Stimulated activated naive CD8-positive, alpha-beta T cell treated with anti-CD3 and anti-CD28 coated beads, Interleukin-15, Interleukin-2, amounts not matched to agents 100 ng/mL and 50 ng/mL, for 24 hours (primary cell): ENCODE data around the gene IGF1R.

Experiments
- H3K27ac Mint-ChIP-seq: one replicate; pipeline ENCODE4 v1.8.0; 2021; ENCODE audit warnings: mild to moderate bottlenecking, mixed read lengths
- H3K27me3 Mint-ChIP-seq: one replicate; pipeline ENCODE4 v1.8.0; 2021; ENCODE audit warnings: mixed read lengths
- H3K36me3 Mint-ChIP-seq: one replicate; pipeline ENCODE4 v1.8.0; 2021; ENCODE audit warnings: low read depth, mixed read lengths
- H3K4me1 Mint-ChIP-seq: one replicate; pipeline ENCODE4 v1.8.0; 2021; ENCODE audit warnings: low read depth, mixed read lengths
- H3K4me3 Mint-ChIP-seq: one replicate; pipeline ENCODE4 v1.8.0; 2021; ENCODE audit warnings: mild to moderate bottlenecking, mixed read lengths
- H3K9me3 Mint-ChIP-seq: one replicate; pipeline ENCODE4 v1.8.0; 2021; ENCODE audit warnings: mixed read lengths

Gene IGF1R

GRCh38 chr15:98626153-98626552 lies 22.2 kb upstream of the IGF1R start:
- H3K27ac Mint-ChIP-seq, result no peak overlapping the region

DNA sequence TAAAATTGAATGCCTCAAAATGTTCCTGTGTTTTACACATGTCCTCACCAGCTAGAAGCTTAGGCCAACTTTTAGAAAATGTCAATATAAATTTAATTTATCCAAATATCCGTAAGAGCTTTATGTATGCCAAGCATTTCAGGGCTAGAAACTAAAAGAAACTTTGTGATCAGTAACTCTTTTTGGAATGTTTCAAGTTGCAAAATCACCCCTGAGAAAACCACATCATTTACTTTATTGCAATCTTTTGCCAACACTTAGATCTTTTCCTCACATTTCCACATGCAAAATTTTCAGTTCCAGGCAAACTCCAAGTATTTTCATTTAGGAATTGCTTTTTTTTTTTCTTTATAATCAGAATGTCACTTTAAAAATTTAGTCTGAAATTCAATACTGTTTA lies 20.1 kb upstream of the IGF1R start:
- no peak overlapping the region for H3K27ac Mint-ChIP-seq
- H3K36me3 Mint-ChIP-seq, result no peaks in the 10 kb centered on the region
- peaks cover 20% of the 10 kb centered on the region for H3K27me3 Mint-ChIP-seq
- no peaks in the 10 kb centered on the region for H3K4me1 Mint-ChIP-seq
- no peaks in the 10 kb centered on the region for H3K9me3 Mint-ChIP-seq
- no peak overlapping the region for H3K4me3 Mint-ChIP-seq

More at GRCh38 chr15:98626153-98626552, 22.2 kb upstream of the IGF1R start:
- no peaks in the 10 kb centered on the region for H3K9me3 Mint-ChIP-seq
- H3K36me3 Mint-ChIP-seq, result no peaks in the 10 kb centered on the region
- H3K4me1 Mint-ChIP-seq, result no peaks in the 10 kb centered on the region
- H3K4me3 Mint-ChIP-seq, result no peak overlapping the region
- H3K27me3 Mint-ChIP-seq, result peaks cover 25% of the 10 kb centered on the region

GRCh38 chr15:98635848-98636247 lies 12.5 kb upstream of the IGF1R start:
- H3K4me1 Mint-ChIP-seq, result peaks cover 5% of the 10 kb centered on the region
- no peaks in the 10 kb centered on the region for H3K9me3 Mint-ChIP-seq
- no peak overlapping the region for H3K27ac Mint-ChIP-seq
- H3K27me3 Mint-ChIP-seq, result peaks cover 5% of the 10 kb centered on the region
- no peak overlapping the region for H3K4me3 Mint-ChIP-seq
- H3K36me3 Mint-ChIP-seq, result no peaks in the 10 kb centered on the region

GRCh38 chr15:98643115-98643514 lies 5.2 kb upstream of the IGF1R start:
- H3K9me3 Mint-ChIP-seq, result no peaks in the 10 kb centered on the region
- no peak overlapping the region for H3K4me3 Mint-ChIP-seq
- H3K27ac Mint-ChIP-seq, result no peak overlapping the region
- no peaks in the 10 kb centered on the region for H3K36me3 Mint-ChIP-seq
- H3K27me3 Mint-ChIP-seq, result peaks cover 33% of the 10 kb centered on the region
- H3K4me1 Mint-ChIP-seq, result peaks cover 5% of the 10 kb centered on the region

GRCh38 chr15:98646546-98647025 lies 1.8 kb upstream of the IGF1R start:
- Mint-ChIP-seq H3K4me1 (peaks cover 18% of the 10 kb centered on the region), H3K9me3 (no peaks in the 10 kb centered on the region), H3K36me3 (no peaks in the 10 kb centered on the region), H3K4me3 (peak overlapping the region; percentile 79), H3K27ac (peak overlapping the region; percentile 76), H3K27me3 (peaks cover 41% of the 10 kb centered on the region)

DNA sequence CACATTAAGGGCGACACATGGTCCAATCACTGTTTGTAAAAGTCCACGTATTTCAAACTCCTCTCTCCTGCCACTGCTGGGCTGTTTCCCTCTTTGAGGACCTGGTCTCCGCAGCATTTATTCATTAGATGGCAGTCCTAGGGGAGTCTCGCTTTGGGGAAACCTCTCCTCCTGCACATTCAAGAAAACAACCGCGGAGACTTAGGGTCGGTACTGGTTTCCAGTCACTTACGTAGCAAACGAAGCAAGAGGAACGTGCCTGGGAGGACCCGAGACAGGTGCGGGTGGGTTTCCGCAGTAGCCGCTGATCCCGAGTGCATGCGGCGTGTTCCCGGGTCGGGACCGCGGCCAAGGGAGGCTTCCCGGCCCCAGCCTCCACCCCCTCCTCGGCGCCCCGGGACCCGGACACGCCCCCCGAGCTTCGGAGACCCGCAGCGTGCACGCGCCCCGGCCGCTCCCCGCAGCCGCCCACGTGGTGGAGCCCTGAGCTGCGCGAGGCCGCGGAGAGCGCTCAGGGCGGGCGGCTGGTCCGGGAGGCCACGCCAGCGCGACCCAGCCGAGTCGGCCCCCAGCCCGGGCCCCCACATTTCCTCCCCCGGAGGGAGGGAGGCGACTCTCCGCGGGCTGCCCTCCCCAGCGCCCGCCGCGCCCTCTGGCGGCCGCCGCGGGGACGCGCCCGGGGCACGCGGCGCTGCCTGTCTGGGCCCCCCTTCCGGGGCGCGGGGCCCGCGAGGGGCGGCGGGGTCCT lies 1.1 kb upstream of the IGF1R start:
- Mint-ChIP-seq H3K9me3 (no peaks in the 10 kb centered on the region), H3K27ac (peak overlapping the region; percentile 76), H3K4me1 (peaks cover 24% of the 10 kb centered on the region), H3K4me3 (peak overlapping the region; percentile 79), H3K27me3 (peaks cover 42% of the 10 kb centered on the region), H3K36me3 (no peaks in the 10 kb centered on the region)

- Mint-ChIP-seq H3K9me3 (no peaks in the 10 kb centered on the region), H3K36me3 (no peaks in the 10 kb centered on the region), H3K4me3 (peak overlapping the region; percentile 82), H3K27ac (peak overlapping the region; percentile 87), H3K27me3 (peaks cover 46% of the 10 kb centered on the region), H3K4me1 (peaks cover 39% of the 10 kb centered on the region)
Measured at GRCh38 chr15:98648654-98649471, 524 bp downstream of the IGF1R start.

DNA sequence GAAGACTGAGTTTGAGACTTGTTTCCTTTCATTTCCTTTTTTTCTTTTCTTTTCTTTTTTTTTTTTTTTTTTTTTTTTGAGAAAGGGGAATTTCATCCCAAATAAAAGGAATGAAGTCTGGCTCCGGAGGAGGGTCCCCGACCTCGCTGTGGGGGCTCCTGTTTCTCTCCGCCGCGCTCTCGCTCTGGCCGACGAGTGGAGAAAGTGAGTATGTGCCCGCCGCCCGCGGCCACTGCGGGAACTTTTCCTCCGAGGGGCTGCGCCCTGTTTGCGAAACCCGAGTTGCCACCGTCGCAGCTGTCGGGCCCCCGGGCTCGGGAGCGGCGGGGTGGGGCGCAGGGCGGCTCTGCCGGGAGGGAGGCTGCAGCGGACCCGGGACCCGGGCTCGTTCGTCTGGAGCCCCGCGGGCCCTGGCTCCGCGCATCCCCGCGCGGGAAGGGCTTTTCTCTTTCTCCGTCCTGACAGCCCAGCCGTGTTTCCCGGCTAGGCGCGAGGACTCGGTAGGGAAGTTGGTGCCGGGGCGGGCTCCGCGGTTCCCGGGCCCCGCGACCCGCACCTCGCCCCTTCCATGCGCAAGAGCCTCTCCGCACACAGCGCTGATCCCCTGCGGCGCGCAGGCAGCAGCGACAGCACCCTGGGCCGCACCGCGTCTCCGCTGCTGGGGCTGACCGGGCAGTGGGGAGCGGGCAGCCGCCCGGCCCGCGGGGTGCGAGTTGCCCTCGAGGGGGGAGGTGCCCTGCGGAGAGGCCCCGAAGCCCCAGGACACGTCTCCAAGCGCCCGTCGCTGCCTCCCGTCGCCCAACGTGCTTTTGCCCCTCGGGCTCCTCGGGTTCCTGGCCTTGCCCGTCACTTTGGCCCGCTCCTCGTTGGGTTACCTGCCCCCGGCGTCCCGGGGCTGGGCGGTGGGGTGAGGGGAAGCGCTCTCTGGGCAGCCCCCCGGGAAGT lies 1.4 kb downstream of the IGF1R start:
- Mint-ChIP-seq H3K36me3 (no peaks in the 10 kb centered on the region), H3K9me3 (no peaks in the 10 kb centered on the region), H3K4me3 (peak overlapping the region; percentile 89), H3K27ac (peak overlapping the region; percentile 81), H3K4me1 (peaks cover 43% of the 10 kb centered on the region), H3K27me3 (peaks cover 44% of the 10 kb centered on the region)

- peak overlapping the region; percentile 89 for H3K4me3 Mint-ChIP-seq
- H3K27me3 Mint-ChIP-seq, result peaks cover 39% of the 10 kb centered on the region
- H3K36me3 Mint-ChIP-seq, result no peaks in the 10 kb centered on the region
- H3K4me1 Mint-ChIP-seq, result peaks cover 43% of the 10 kb centered on the region
- H3K27ac Mint-ChIP-seq, result peak overlapping the region; percentile 81
- H3K9me3 Mint-ChIP-seq, result no peaks in the 10 kb centered on the region
Measured at GRCh38 chr15:98650417-98651035, 2.2 kb downstream of the IGF1R start.

GRCh38 chr15:98651036-98651481 lies 2.7 kb downstream of the IGF1R start:
- Mint-ChIP-seq H3K4me1 (peaks cover 43% of the 10 kb centered on the region), H3K36me3 (no peaks in the 10 kb centered on the region), H3K9me3 (no peaks in the 10 kb centered on the region), H3K27me3 (peaks cover 34% of the 10 kb centered on the region), H3K4me3 (peak overlapping the region; percentile 89), H3K27ac (peak overlapping the region; percentile 81)

DNA sequence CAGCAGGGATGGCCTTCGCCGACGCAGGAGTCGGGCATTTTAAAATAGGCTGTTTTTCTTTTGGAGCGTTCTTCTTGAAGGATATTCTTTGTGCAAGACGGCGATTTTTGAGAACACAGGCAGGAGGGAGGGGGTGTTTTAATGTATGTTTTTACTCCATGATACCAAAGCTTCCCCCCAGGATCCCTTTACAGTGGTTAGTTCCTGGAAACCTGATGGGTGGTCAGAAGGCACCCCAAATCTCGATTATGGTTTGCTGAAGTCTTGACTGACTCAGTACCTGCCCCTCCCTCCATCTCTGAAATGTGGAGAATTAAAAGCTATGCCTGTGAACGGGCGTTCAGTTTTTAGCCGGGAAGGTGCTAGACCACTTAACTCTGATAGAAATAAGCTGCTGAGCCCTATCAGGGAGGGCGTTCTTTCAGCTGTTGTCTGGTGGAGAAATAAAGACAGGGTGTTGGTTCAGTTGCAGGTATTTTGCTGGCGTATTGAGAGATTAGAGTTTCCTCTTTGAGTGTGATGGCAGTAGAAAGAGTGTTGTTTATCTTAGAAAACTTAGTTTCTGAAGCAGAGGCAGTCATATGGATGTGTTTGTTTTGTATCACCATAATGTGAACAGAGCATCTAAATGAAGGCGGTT lies 3.4 kb downstream of the IGF1R start:
- H3K4me3 Mint-ChIP-seq, result peak overlapping the region; percentile 89
- no peaks in the 10 kb centered on the region for H3K36me3 Mint-ChIP-seq
- peak overlapping the region; percentile 81 for H3K27ac Mint-ChIP-seq
- no peaks in the 10 kb centered on the region for H3K9me3 Mint-ChIP-seq
- peaks cover 43% of the 10 kb centered on the region for H3K4me1 Mint-ChIP-seq
- peaks cover 32% of the 10 kb centered on the region for H3K27me3 Mint-ChIP-seq

DNA sequence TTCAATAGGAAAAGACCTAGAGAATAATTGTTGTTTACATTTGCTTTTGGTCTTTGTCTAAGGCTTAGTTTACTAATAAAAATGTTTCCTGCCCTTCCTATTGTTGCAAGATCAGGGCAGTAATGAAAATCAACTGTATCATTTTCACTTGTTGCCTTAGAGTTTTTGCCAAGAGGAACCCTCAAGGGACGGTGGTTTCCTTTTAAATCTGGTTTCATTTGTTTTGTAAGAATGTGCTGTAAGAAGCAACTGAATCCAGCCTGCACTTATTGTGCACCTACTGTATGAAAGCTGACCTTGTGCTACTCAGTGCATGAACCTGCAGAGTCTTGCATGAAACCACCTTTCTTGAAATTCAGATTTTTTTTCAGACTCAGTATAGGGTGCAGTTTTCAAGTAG lies 5.3 kb downstream of the IGF1R start:
- Mint-ChIP-seq H3K27ac (no peak overlapping the region), H3K36me3 (no peaks in the 10 kb centered on the region), H3K4me1 (peaks cover 45% of the 10 kb centered on the region), H3K27me3 (peaks cover 28% of the 10 kb centered on the region), H3K9me3 (no peaks in the 10 kb centered on the region), H3K4me3 (no peak overlapping the region)

DNA sequence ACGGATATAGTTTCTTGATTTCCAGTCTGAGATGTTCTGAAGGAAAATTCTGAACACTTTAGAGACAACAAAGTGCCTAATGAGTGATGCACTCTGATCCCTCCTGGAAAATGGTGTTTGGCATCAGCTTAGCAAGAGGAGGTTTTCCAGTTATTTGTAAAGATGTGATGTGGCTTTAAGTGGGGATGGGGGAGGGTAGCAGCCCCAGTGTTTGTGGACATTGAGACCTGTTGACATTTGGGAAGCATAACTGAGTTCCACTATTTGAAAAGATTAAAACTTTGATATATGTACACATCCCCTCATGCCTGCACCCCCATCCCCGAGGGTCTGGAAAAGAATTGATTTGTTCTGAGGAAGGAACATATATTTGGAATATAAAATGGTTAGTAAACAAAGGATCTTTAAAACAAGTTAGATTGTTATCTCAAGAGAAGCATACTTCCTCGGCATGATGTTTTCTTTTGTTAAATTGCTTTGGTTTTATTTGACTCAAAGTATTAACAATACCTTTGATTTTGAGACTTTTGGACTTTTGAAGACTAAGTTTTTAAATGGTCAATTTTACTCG lies 6.5 kb downstream of the IGF1R start:
- Mint-ChIP-seq H3K4me1 (peaks cover 50% of the 10 kb centered on the region), H3K27me3 (peaks cover 28% of the 10 kb centered on the region), H3K9me3 (no peaks in the 10 kb centered on the region), H3K27ac (no peak overlapping the region), H3K4me3 (no peak overlapping the region), H3K36me3 (no peaks in the 10 kb centered on the region)
